Activated CD8-positive, alpha-beta memory T cell treated with anti-CD3 and anti-CD28 coated beads, Interleukin-2, amount 50 U/mL, for 24 hours (primary cell): ENCODE measurements around the gene RETREG2.

Experiments used
- DNase-seq: peaks from one replicate; pipeline ENCODE4 v3.0.0-alpha.2; 2020; ENCODE audit errors: extremely low read depth

The RETREG2 gene

GRCh38 chr2:219177552-219178376 lies at the start of gene RETREG2:
RETREG2 (plus strand) TSS chr2:219178275; CDS start chr2:219178353, 78 bp downstream.
- DNase-seq = peak; percentile 44

GRCh38 chr2:219128396-219128795 lies 49.7 kb upstream of the RETREG2 start:
- DNase-seq = no peak

DNA sequence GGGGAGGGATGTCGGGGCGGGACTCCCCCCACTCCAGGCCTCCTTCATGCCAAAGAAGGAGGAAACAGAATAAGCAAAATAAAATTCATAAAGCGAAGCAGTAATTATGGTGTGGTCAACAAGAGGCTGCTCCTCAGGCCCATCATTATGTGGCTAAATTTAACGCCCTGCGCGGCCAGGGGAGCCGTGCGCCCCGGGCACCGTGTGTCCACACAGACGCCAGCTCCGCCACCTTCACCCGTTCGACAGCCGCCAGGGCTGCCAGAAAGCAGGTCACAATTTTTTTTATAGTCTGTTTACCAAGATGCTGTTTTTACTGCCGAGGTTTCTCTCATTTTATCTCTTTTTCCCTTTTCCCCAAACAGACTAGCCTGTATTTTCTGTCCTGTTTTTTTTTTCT lies 48.5 kb upstream of the RETREG2 start:
- no peak for DNase-seq

DNA sequence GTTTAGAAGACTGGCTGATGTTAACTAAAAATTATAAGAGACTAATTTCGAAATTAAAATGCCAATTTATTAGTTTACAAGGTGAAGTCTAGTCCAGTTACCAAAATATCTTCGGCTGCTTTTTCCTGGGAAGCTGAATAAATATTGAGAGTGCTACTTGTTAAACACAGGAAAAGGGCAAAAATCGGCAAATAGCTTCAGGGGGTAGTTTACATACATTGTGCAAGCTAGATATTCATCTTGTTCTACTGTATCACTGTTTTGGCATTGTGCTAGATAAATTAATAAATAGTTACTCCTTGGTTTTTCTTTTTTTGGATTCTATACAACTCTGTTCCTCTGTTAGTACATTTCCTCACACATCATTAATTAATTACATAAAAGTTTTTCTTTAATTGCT lies 46.7 kb upstream of the RETREG2 start:
- no peak for DNase-seq

- no peak for DNase-seq
Observed at GRCh38 chr2:219131744-219132143, 46.3 kb upstream of the RETREG2 start.

DNA sequence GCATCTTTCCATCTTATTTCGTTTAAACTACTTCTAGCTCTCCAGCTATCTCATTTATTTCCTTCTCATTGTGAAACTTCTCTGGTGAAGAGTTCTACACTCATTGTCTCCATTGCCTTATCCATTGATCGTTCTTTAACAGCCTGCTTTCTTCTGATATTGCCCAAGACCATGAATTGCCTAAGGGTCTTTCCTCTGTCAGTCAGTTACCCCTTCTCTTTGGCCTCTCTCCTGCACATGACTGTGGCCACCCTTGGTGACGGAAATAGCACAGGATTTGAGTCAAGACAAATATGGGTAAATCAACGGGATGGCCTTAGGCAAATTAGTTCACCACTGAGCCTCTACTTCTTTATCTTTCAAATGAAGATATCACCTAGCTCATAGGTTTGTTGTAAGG lies 44.1 kb upstream of the RETREG2 start:
- no peak for DNase-seq

GRCh38 chr2:219140722-219141121 lies 37.4 kb upstream of the RETREG2 start:
- DNase-seq = no peak

GRCh38 chr2:219142329-219142728 lies 35.7 kb upstream of the RETREG2 start:
- DNase-seq = no peak

- no peak for DNase-seq
Observed at GRCh38 chr2:219149667-219150066, 28.4 kb upstream of the RETREG2 start.

GRCh38 chr2:219155054-219155644 lies 22.9 kb upstream of the RETREG2 start:
- DNase-seq = no peak

- DNase-seq = no peak
Observed at GRCh38 chr2:219157396-219157795, 20.7 kb upstream of the RETREG2 start.

- DNase-seq = no peak
Observed at GRCh38 chr2:219158025-219158424, 20.1 kb upstream of the RETREG2 start.

DNA sequence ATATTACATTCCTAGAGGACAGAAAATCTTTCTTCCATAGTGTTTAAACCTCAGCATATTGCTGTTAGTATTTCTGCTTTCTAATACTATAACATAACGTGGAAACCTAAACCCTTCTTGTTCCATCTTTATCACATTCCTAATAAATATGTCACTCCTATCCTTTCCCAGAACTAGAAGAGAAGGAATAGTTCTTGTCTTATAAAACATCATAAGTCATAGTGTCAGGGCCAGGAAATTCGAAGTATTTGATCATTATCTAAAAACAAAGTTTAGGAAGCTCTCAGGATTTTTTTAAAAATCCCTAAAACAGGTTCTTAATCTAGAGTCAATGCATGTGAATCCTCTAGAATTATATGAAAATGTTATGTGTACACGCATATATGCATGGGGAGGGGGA lies 19.5 kb upstream of the RETREG2 start:
- no peak for DNase-seq

GRCh38 chr2:219159771-219160185 lies 18.3 kb upstream of the RETREG2 start:
- DNase-seq = no peak

GRCh38 chr2:219160186-219161017 lies 17.7 kb upstream of the RETREG2 start, which contains the start of gene NHEJ1:
NHEJ1 (minus strand) TSS chr2:219160815; CDS start chr2:219158362, 2,453 bp downstream.
- peak; percentile 81 for DNase-seq

- DNase-seq = no peak
Observed at GRCh38 chr2:219161097-219161496, 17.0 kb upstream of the RETREG2 start.

GRCh38 chr2:219163156-219163555 lies 14.9 kb upstream of the RETREG2 start:
- no peak for DNase-seq

- DNase-seq = no peak
Observed at GRCh38 chr2:219165058-219165911, 12.8 kb upstream of the RETREG2 start.

GRCh38 chr2:219167997-219168396 lies 10.1 kb upstream of the RETREG2 start:
- no peak for DNase-seq

GRCh38 chr2:219168526-219168925 lies 9.5 kb upstream of the RETREG2 start:
- DNase-seq = no peak

DNA sequence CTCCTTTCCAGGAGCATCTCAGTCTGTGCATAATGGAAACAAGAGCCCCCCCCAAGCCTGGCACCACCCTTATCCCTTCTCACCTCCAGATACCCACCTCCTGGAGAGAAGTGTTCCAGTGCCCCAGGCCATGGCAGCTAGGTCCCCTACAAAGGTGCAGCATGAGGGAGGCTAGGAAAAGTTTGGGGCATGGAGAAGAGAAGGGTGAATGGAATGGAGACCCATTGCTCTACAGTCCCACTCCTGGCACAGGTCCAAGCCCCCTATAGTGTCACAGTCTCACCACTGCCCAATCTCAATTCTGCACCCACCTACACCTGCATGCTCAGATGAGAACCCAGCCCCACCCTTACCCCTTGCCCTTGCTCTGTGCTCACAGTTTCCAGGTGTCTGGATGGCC lies 9.1 kb upstream of the RETREG2 start:
- DNase-seq = no peak
